NCI-H446 (cell line): ENCODE measurements around the gene TRIM72.
A peak's percentile ranks its signal among the peaks of the same experiment; 100 is the strongest.
"Not testable (repeated sequence)": the region's sequence is repeated elsewhere in the genome, so short reads cannot be mapped to it uniquely, and the experiment has no call there.

ENCODE experiments used
- DNase-seq, 2 experiments: peaks; one replicate each; lab custom pipeline; 2025; lab: John Stamatoyannopoulos, UW

The TRIM72 gene

GRCh38 chr16:31215287-31216162 lies 1.6 kb downstream of the TRIM72 start:
- no peak for DNase-seq

GRCh38 chr16:31216422-31217135 lies 2.7 kb downstream of the TRIM72 start, which contains the start of gene PYDC1:
TSS of gene PYDC1 (minus strand) at chr16:31217135. CDS start at chr16:31217028, 107 bp downstream.
- no peak for DNase-seq

GRCh38 chr16:31217136-31217530 lies 3.2 kb downstream of the TRIM72 start:
- no peak for DNase-seq

- no peak for DNase-seq
Observed at GRCh38 chr16:31219154-31219741, 5.3 kb downstream of the TRIM72 start.

GRCh38 chr16:31221357-31222160 lies 7.6 kb downstream of the TRIM72 start:
- no peak for DNase-seq

- no peak for DNase-seq
Observed at GRCh38 chr16:31223044-31223443, 9.1 kb downstream of the TRIM72 start.

- DNase-seq, result no peak
Observed at GRCh38 chr16:31224092-31224955, 10.4 kb downstream of the TRIM72 start.

GRCh38 chr16:31225193-31225592 lies 11.3 kb downstream of the TRIM72 start:
- no peak for DNase-seq

- DNase-seq, result no peak
Observed at GRCh38 chr16:31228206-31228605, 14.3 kb downstream of the TRIM72 start.

- no peak for DNase-seq
Observed at GRCh38 chr16:31229501-31229900, 15.6 kb downstream of the TRIM72 start.

GRCh38 chr16:31238041-31238440 lies 24.1 kb downstream of the TRIM72 start:
- DNase-seq, result no peak

- DNase-seq, result peak in 1 of 2 experiments; percentile 6
Observed at GRCh38 chr16:31242206-31242605, 28.3 kb downstream of the TRIM72 start.

GRCh38 chr16:31243734-31244670 lies 30.1 kb downstream of the TRIM72 start:
- no peak for DNase-seq

- DNase-seq, result not testable (repeated sequence)
Observed at GRCh38 chr16:31245598-31245997, 31.7 kb downstream of the TRIM72 start.

GRCh38 chr16:31246296-31246695 lies 32.4 kb downstream of the TRIM72 start:
- no peak for DNase-seq

GRCh38 chr16:31248344-31248743 lies 34.4 kb downstream of the TRIM72 start:
- no peak for DNase-seq

- no peak for DNase-seq
Observed at GRCh38 chr16:31250782-31251384, 37.0 kb downstream of the TRIM72 start.

GRCh38 chr16:31251435-31251834 lies 37.5 kb downstream of the TRIM72 start:
- DNase-seq, result no peak

GRCh38 chr16:31253642-31254045 lies 39.7 kb downstream of the TRIM72 start:
- DNase-seq, result no peak
